ENCODE measurements around the gene KRT39.

DNA sequence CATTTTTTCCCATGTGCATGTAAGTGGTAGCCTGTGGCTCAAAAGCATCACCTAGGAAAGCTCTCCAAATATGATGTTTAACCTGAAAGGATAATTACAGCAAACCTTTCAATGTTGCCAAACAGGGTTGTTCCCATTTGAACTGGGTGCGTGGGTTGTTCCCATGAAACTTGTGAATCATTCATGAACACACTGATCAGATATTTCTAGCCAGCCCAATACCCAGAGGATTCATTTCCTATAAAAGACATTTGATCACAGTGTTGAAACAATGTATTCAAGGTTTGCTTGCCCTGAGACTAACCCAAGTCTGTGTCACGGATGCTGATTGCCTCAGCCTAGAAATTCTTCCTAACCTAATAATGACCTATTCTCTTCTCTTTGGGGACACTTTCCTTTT is 12.9 kb downstream of the KRT39 start:
- no peak for TF ChIP-seq POLR2A (IDR thresholded peaks at IDR 0.05; ENCODE audit: low read depth, low read length)
- no peak for TF ChIP-seq POLR2AphosphoS5 (IDR thresholded peaks at IDR 0.05; ENCODE audit: low read depth, low read length)

Measured in GM12892 (cell line).